NB4 (cell line): ENCODE measurements around the gene FZD10.

Source experiments
- POLR2A ChIP-seq: IDR thresholded peaks from 2 replicates; pipeline ENCODE4 v1.6.1; 2011; ENCODE audit warnings: mild to moderate bottlenecking; ENCODE audit not compliant: insufficient read length; ENCODE audit errors: extremely low read depth
- TF ChIP-seq, protein P1 (sequence below): IDR thresholded peaks from one replicate; pipeline ENCODE4 v1.5.1; 2012; ENCODE audit warnings: low read depth, low read length
- TF ChIP-seq, protein P2 (sequence below): IDR thresholded peaks from 2 replicates; pipeline ENCODE4 v1.6.1; 2011; ENCODE audit warnings: low read depth, low read length

DNA sequence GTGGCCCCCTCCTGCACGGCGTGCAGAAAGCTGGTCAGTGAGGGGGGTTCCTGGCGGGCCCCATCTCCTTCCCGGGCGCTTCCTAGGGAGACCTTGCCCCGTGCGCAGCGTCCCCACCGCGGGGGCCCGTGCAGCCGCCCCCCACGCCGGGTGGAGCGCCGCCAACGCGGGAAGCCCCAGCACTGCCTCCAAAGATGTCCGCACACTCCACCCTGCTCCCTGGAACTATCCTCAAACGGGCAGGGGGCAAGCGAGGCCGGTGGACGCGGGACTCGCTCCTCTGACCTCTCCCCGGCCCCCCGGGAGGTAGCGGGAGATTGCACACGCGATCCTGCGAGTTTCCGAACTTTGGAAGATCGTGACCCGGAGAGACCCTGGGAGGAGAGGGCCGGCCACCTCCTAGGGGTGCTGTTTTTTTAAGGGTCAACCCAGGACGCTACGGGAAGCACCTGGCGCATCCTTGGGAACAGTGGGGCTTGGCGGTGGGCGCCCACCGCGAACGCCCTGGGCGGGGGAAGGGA, 1.5 kb upstream of the FZD10 start:
- TF ChIP-seq POLR2A, result no peak
- TF ChIP-seq, protein P1, sequence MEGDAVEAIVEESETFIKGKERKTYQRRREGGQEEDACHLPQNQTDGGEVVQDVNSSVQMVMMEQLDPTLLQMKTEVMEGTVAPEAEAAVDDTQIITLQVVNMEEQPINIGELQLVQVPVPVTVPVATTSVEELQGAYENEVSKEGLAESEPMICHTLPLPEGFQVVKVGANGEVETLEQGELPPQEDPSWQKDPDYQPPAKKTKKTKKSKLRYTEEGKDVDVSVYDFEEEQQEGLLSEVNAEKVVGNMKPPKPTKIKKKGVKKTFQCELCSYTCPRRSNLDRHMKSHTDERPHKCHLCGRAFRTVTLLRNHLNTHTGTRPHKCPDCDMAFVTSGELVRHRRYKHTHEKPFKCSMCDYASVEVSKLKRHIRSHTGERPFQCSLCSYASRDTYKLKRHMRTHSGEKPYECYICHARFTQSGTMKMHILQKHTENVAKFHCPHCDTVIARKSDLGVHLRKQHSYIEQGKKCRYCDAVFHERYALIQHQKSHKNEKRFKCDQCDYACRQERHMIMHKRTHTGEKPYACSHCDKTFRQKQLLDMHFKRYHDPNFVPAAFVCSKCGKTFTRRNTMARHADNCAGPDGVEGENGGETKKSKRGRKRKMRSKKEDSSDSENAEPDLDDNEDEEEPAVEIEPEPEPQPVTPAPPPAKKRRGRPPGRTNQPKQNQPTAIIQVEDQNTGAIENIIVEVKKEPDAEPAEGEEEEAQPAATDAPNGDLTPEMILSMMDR, result no peak
- TF ChIP-seq, protein P2, sequence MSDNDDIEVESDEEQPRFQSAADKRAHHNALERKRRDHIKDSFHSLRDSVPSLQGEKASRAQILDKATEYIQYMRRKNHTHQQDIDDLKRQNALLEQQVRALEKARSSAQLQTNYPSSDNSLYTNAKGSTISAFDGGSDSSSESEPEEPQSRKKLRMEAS, result no peak
